GM19452 (cell line): ENCODE results near the gene LRRC23.

Experiments
- ATAC-seq: cut with Tn5 transposase; IDR thresholded peaks from one replicate; pipeline ENCODE4 v1.9.1; 2021; ENCODE audit not compliant: unreplicated experiment

The LRRC23 gene

GRCh38 chr12:6955108-6956020 lies 50.7 kb downstream of the LRRC23 start:
- no peak for ATAC-seq

GRCh38 chr12:6956021-6956727 lies 51.6 kb downstream of the LRRC23 start:
- ATAC-seq: no peak

GRCh38 chr12:6957151-6957701 lies 52.6 kb downstream of the LRRC23 start:
- ATAC-seq: no peak

GRCh38 chr12:6957741-6958608 lies 53.4 kb downstream of the LRRC23 start:
- no peak for ATAC-seq

- ATAC-seq: no peak
Measured at GRCh38 chr12:6958609-6959057, 54.0 kb downstream of the LRRC23 start.

GRCh38 chr12:6959058-6959804 lies 54.6 kb downstream of the LRRC23 start:
- peak; percentile 41 for ATAC-seq

- no peak for ATAC-seq
Measured at GRCh38 chr12:6959805-6960592, 55.4 kb downstream of the LRRC23 start.

GRCh38 chr12:6960593-6961277 lies 56.1 kb downstream of the LRRC23 start:
- ATAC-seq: no peak

GRCh38 chr12:6961278-6961694 lies 56.7 kb downstream of the LRRC23 start:
- no peak for ATAC-seq

- no peak for ATAC-seq
Measured at GRCh38 chr12:6961695-6962284, 57.2 kb downstream of the LRRC23 start.

- no peak for ATAC-seq
Measured at GRCh38 chr12:6962285-6963015, 57.8 kb downstream of the LRRC23 start.

GRCh38 chr12:6963016-6963731 lies 58.6 kb downstream of the LRRC23 start:
- ATAC-seq: no peak
